ENCODE results near the gene PPFIBP2. TPM values are rescaled to one million over a fixed set of nuclear protein-coding genes. Genes with fewer than 3 reads are reported as not detected.

PPFIBP2 gene
- total and polyA plus RNA-seq, 10 of the 15 experiments (the other 5 are each of a cell fraction or from before 2014, with no cell fraction given): 17.3 to 56.3 (median 39.2) TPM

DNA sequence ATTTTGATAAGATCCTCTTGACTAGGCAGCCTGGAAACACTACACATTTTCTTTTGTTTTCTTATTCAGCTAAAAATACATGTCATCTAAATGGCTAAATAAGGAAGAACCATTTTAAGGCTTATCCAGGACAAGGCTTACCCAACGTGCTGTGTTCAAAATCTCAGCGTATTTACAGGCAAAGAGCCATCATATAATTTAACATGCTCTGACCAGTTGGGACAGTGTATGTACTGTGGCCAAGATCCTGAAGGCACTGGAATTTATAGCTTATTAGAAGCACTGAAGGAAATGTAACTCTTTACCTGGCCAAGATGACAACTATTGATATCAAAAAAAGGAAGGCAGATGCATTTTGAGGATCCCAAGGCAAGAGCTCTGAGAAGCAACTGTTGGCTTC is 71.1 kb downstream of the PPFIBP2 start:
- peaks cover 7% of the 10 kb centered on the region; the same call in 1 of the 2 replicates for H3K4me1 ChIP-seq (ENCODE audit: control insufficient read depth, insufficient read depth, low read length)
- ChIA-PET POLR2A (interaction anchor here (0.8 kb wide), 1 partner anchor 22 kb away, joined by 3 read pairs; no protein-coding TSS in a partner anchor), RAD21 (ENCODE audit: unreplicated experiment) (interaction anchor here (1.5 kb wide), 1 partner anchor 71 kb away, joined by 4 read pairs; the partner anchor contains the start of gene PPFIBP2), CTCF (interaction anchor here (1.0 to 3.8 kb wide), 6 partner anchors 13 to 103 kb away, joined by 3 to 17 read pairs (median 4); no protein-coding TSS in a partner anchor), SMC1A (ENCODE audit: uncharacterized antibody, unreplicated experiment) (interaction anchor here (0.7 to 5.0 kb wide), 4 partner anchors 8 to 72 kb away, joined by 3 to 21 read pairs (median 6); no protein-coding TSS in a partner anchor)
- no TSS peak for BruUV-seq (replicated peaks)
- no peak overlapping the region for H3K4me2 ChIP-seq (ENCODE audit: control insufficient read depth, insufficient read depth)
- no peaks in the 10 kb centered on the region for H3K9me3 ChIP-seq (replicated peaks; ENCODE audit: control insufficient read depth, insufficient read depth, low read length)
- 95% methylated on average over 2 of the region's 2 CpGs for WGBS (ENCODE audit: insufficient coverage, insufficient replicate concordance, low lambda C conversion rate, missing lambda C conversion rate)
- in situ Hi-C loops (cut with MboI): no loop called here
- no peak for FAIRE-seq
- no peaks in the 10 kb centered on the region for H4K20me1 ChIP-seq (ENCODE audit: control insufficient read depth, insufficient read depth)
- H3K9ac ChIP-seq (ENCODE audit: control insufficient read depth, insufficient read depth, low read length): no peak overlapping the region
- intact Hi-C loops (cut with micrococcal nuclease; ENCODE audit: unreplicated experiment): no loop called here
- no peaks in the 10 kb centered on the region for H3K27me3 ChIP-seq (replicated peaks in 1 of 2; ENCODE audit: control insufficient read depth in 2 of 2, insufficient read depth in 2 of 2, low read length in 1 of 2)
- no peak for DNase-seq (ENCODE audit: low read depth, low spot score)
- no peak overlapping the region for H2AFZ ChIP-seq (ENCODE audit: control insufficient read depth, low read depth, low read length)
- no peak for ATAC-seq
- H3K79me2 ChIP-seq (ENCODE audit: control insufficient read depth, insufficient read depth, low read length): no peaks in the 10 kb centered on the region
- TF ChIP-seq ZNF622 (IDR thresholded peaks at IDR 0.05) (no peak), CHD1 (IDR thresholded peaks at IDR 0.05; ENCODE audit: low read depth, low read length) (no peak), SIN3A (IDR thresholded peaks at IDR 0.05; ENCODE audit: low read depth, low read length) (no peak), KAT2A (conservative IDR thresholded peaks at IDR 0.05; ENCODE audit: control insufficient read depth, low read depth, low read length) (no peak), BRCA1 (IDR thresholded peaks at IDR 0.05; ENCODE audit: low read depth, low read length) (no peak)
- H3K4me3 ChIP-seq: no peak overlapping the region
- H3K27ac ChIP-seq (ENCODE audit: control insufficient read depth, insufficient read depth): no peak overlapping the region
- peaks cover 0 to 15% of the 10 kb centered on the region in 2 experiments; a peak in 3 of 4 replicates for H3K36me3 ChIP-seq (ENCODE audit: control insufficient read depth in 2 of 2, insufficient read depth in 2 of 2, low read length in 1 of 2)

DNA sequence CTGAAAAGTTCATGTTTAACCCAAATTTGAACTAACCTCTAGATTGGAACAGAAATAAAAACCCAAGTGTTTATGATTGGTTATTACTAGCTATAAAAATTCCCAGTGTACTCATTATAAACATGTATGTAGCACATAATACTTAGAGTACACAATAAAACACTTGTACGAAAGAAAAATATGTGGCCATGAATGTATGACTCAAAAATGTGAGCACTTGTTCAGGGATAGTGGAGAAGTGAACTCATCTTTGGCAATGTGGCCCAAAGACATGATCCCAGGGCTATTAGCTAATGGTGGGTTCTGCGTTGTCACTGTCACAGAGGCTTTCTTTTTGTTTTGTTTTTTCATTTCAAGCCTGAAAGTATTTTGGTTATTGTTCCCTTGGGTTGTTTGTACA is 72.0 kb downstream of the PPFIBP2 start:
- intact Hi-C loops (cut with micrococcal nuclease; ENCODE audit: unreplicated experiment) (no loop called here), in situ Hi-C loops (cut with MboI) (no loop called here)
- Histone ChIP-seq H2AFZ (ENCODE audit: control insufficient read depth, low read depth, low read length) (no peak overlapping the region), H3K4me1 (ENCODE audit: control insufficient read depth, insufficient read depth, low read length) (0 out of 2 replicates have a peak, but pooled peaks cover 4% of the 10 kb centered on the region), H3K9me3 (replicated peaks; ENCODE audit: control insufficient read depth, insufficient read depth, low read length) (no peaks in the 10 kb centered on the region), H3K9ac (ENCODE audit: control insufficient read depth, insufficient read depth, low read length) (no peak overlapping the region), H4K20me1 (ENCODE audit: control insufficient read depth, insufficient read depth) (no peaks in the 10 kb centered on the region), H3K36me3 (ENCODE audit: control insufficient read depth in 2 of 2, insufficient read depth in 2 of 2, low read length in 1 of 2) (peaks cover 0 to 18% of the 10 kb centered on the region in 2 experiments; a peak in 3 of 4 replicates), H3K79me2 (ENCODE audit: control insufficient read depth, insufficient read depth, low read length) (peaks cover 3% of the 10 kb centered on the region; the same call in 1 of the 2 replicates), H3K27ac (ENCODE audit: control insufficient read depth, insufficient read depth) (no peak overlapping the region), H3K4me3 (no peak overlapping the region), H3K4me2 (ENCODE audit: control insufficient read depth, insufficient read depth) (no peak overlapping the region), H3K27me3 (replicated peaks in 1 of 2; ENCODE audit: control insufficient read depth in 2 of 2, insufficient read depth in 2 of 2, low read length in 1 of 2) (no peaks in the 10 kb centered on the region)
- ATAC-seq: no peak
- POLR2A ChIA-PET: interaction anchor here (0.8 kb wide), 1 partner anchor 21 kb away, joined by 3 read pairs; no protein-coding TSS in a partner anchor
- FAIRE-seq: no peak
- DNase-seq (ENCODE audit: low read depth, low spot score): no peak
- RAD21 ChIA-PET (ENCODE audit: unreplicated experiment): no interaction called here
- no TSS peak for BruUV-seq (replicated peaks)
- SMC1A ChIA-PET (ENCODE audit: uncharacterized antibody, unreplicated experiment): interaction anchor here (1.1 to 5.0 kb wide), 4 partner anchors 14 to 49 kb away, joined by 4 to 21 read pairs (median 6); no protein-coding TSS in a partner anchor
- WGBS (ENCODE audit: insufficient coverage, insufficient replicate concordance, low lambda C conversion rate, missing lambda C conversion rate): 98% methylated on average over 2 of the region's 2 CpGs
- CTCF ChIA-PET: interaction anchor here (0.9 to 3.8 kb wide), 3 partner anchors 9 to 80 kb away, joined by 3 to 17 read pairs (median 5); no protein-coding TSS in a partner anchor
- TF ChIP-seq MEF2A (IDR thresholded peaks at IDR 0.05; ENCODE audit: insufficient read depth, low read depth, low read length) (no peak), FOXM1 (IDR thresholded peaks at IDR 0.05; ENCODE audit: low read depth, low read length) (no peak), NFXL1 (IDR thresholded peaks at IDR 0.05; ENCODE audit: borderline replicate concordance) (no peak), IRF4 (IDR thresholded peaks at IDR 0.05; ENCODE audit: low read depth, low read length) (no peak), MEF2B (IDR thresholded peaks at IDR 0.05; ENCODE audit: partially characterized antibody, poor library complexity, severe bottlenecking) (no peak), TCF12 (IDR thresholded peaks at IDR 0.05; ENCODE audit: low read depth, low read length) (no peak)
- TF ChIP-seq, protein P1, sequence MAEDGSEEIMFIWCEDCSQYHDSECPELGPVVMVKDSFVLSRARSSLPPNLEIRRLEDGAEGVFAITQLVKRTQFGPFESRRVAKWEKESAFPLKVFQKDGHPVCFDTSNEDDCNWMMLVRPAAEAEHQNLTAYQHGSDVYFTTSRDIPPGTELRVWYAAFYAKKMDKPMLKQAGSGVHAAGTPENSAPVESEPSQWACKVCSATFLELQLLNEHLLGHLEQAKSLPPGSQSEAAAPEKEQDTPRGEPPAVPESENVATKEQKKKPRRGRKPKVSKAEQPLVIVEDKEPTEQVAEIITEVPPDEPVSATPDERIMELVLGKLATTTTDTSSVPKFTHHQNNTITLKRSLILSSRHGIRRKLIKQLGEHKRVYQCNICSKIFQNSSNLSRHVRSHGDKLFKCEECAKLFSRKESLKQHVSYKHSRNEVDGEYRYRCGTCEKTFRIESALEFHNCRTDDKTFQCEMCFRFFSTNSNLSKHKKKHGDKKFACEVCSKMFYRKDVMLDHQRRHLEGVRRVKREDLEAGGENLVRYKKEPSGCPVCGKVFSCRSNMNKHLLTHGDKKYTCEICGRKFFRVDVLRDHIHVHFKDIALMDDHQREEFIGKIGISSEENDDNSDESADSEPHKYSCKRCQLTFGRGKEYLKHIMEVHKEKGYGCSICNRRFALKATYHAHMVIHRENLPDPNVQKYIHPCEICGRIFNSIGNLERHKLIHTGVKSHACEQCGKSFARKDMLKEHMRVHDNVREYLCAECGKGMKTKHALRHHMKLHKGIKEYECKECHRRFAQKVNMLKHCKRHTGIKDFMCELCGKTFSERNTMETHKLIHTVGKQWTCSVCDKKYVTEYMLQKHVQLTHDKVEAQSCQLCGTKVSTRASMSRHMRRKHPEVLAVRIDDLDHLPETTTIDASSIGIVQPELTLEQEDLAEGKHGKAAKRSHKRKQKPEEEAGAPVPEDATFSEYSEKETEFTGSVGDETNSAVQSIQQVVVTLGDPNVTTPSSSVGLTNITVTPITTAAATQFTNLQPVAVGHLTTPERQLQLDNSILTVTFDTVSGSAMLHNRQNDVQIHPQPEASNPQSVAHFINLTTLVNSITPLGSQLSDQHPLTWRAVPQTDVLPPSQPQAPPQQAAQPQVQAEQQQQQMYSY (CRISPR knock-in tag; IDR thresholded peaks at IDR 0.05): no peak
- TF ChIP-seq, protein P2, sequence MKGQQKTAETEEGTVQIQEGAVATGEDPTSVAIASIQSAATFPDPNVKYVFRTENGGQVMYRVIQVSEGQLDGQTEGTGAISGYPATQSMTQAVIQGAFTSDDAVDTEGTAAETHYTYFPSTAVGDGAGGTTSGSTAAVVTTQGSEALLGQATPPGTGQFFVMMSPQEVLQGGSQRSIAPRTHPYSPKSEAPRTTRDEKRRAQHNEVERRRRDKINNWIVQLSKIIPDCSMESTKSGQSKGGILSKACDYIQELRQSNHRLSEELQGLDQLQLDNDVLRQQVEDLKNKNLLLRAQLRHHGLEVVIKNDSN (IDR thresholded peaks at IDR 0.05; ENCODE audit: borderline replicate concordance, extremely low read length, insufficient read depth, low read depth, low read length): no peak

Data from GM12878 (cell line).